ENCODE data around the gene C16orf86. TPM values are rescaled to one million over a fixed set of nuclear protein-coding genes. Genes with fewer than 3 reads are reported as not detected.
"Not testable (repeated sequence)": the region's sequence is repeated elsewhere in the genome, so short reads cannot be mapped to it uniquely, and the experiment has no call there.

The C16orf86 gene
- total and polyA plus RNA-seq, 5 donors from 2014 or later, result 3.2 to 6.8 (median 5.9) TPM

DNA sequence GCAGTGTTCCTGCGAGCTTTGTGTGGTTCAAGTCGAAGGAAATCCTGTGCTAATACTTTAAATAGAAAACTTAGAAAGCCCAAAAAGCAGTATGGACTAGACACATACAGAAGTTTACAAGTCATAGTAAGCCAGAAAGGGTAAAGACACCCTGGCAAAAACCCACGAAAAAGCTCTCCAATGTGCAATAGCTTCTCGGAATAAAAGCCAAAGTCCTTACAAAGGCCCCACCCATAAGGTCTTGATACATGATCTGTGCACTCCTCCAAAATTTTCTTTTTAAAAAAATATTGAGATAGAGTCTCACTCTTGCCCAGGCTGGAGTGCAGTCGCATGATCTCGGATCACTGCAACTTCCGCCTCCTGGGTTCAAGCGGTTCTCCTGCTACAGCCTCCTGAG lies 10.3 kb downstream of the C16orf86 start:
- Histone ChIP-seq H3K4me3 (ENCODE audit: low read depth, low read length) (no peak overlapping the region), H3K4me1 (ENCODE audit: control insufficient read depth, insufficient read depth, low read length, poor library complexity, severe bottlenecking) (no peaks in the 10 kb centered on the region), H3K36me3 (ENCODE audit: control insufficient read depth, insufficient read depth, low read length) (no peaks in the 10 kb centered on the region), H3K27me3 (ENCODE audit: control insufficient read depth, insufficient read depth, low read length) (no peaks in the 10 kb centered on the region), H3K27ac (ENCODE audit: insufficient read depth, low read length, poor library complexity, severe bottlenecking) (no peak overlapping the region), H3K9me3 (ENCODE audit: control insufficient read depth in 2 of 2, low read length in 2 of 2) (no peaks in the 10 kb centered on the region)
- DNase-seq (no peak), ATAC-seq (ENCODE audit: low read depth in 2 of 2) (no peak)
- Mint-ChIP-seq H3K4me1 (peaks cover 0 to 6% (median 3%) of the 10 kb centered on the region in 4 donors), H3K4me3 (no peak overlapping the region), H3K27me3 (no peaks in the 10 kb centered on the region), H3K9me3 (no peaks in the 10 kb centered on the region), H3K27ac (peak overlapping the region in 2 of 3 donors; percentile 32 to 76), H3K36me3 (no peaks in the 10 kb centered on the region)

DNA sequence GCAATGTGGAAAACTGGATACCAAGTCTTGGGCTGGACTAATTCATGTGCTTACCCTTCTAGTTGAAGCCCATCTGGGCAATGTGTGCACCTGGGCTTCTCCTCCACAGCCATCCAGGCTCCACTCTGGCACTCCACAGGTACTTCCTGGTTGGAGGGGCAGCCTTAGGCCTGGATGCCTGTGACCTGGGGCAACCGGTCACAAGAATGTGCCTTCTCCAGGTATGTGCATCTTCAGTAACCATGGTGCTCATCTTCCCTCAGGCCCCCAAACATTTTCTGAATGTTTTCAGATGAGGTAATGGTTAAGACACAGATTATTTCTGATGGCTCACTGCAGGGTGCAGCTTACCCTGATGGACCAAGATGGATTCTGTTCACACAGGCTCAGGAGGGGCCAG lies 11.1 kb downstream of the C16orf86 start:
- Mint-ChIP-seq H3K4me3 (no peak overlapping the region), H3K4me1 (peaks cover 1 to 8% (median 4%) of the 10 kb centered on the region in 4 donors), H3K9me3 (no peaks in the 10 kb centered on the region), H3K36me3 (no peaks in the 10 kb centered on the region), H3K27ac (no peak overlapping the region), H3K27me3 (no peaks in the 10 kb centered on the region)
- Histone ChIP-seq H3K4me3 (ENCODE audit: low read depth, low read length) (no peak overlapping the region), H3K36me3 (ENCODE audit: control insufficient read depth, insufficient read depth, low read length) (no peaks in the 10 kb centered on the region), H3K27me3 (ENCODE audit: control insufficient read depth, insufficient read depth, low read length) (no peaks in the 10 kb centered on the region), H3K9me3 (ENCODE audit: control insufficient read depth in 2 of 2, low read length in 2 of 2) (no peaks in the 10 kb centered on the region), H3K27ac (ENCODE audit: insufficient read depth, low read length, poor library complexity, severe bottlenecking) (no peak overlapping the region), H3K4me1 (ENCODE audit: control insufficient read depth, insufficient read depth, low read length, poor library complexity, severe bottlenecking) (no peaks in the 10 kb centered on the region)
- ATAC-seq (ENCODE audit: low read depth in 2 of 2) (no peak), DNase-seq (no peak)

DNA sequence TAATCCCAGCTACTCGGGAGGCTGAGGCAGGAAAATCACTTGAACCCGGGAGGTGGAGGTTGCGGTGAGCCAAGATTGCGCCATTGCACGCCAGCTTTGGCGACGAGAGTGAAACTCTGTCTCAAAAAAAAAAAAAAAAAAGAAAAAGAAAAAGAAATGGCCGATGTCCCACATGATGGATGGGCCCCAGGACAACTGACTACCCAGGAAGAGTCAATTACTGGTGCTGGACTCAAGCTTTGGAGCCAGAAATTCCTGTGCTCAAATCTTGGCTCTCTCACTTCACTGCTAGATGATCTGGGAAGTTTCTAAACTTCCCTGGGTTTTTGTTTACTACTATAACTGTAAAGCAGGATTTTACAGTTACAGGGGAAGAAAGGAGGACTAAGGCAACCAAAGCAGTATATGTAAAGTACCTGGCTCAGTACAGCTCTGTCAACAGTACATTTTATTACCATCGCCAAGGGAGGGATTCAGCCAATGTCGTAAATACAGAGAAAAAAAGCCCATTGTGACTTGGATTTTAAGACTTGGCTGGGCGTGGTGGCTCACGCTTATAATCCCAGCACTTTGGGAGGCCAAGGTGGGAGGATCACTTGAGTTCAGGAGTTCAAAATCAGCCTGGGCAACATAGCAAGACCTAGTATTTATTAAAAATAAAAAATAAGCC lies 11.9 kb downstream of the C16orf86 start:
- Histone ChIP-seq H3K36me3 (ENCODE audit: control insufficient read depth, insufficient read depth, low read length) (peaks cover under 1% of the 10 kb centered on the region), H3K9me3 (ENCODE audit: control insufficient read depth in 2 of 2, low read length in 2 of 2) (no peaks in the 10 kb centered on the region), H3K4me1 (ENCODE audit: control insufficient read depth, insufficient read depth, low read length, poor library complexity, severe bottlenecking) (no peaks in the 10 kb centered on the region), H3K4me3 (ENCODE audit: low read depth, low read length) (no peak overlapping the region), H3K27ac (ENCODE audit: insufficient read depth, low read length, poor library complexity, severe bottlenecking) (no peak overlapping the region), H3K27me3 (ENCODE audit: control insufficient read depth, insufficient read depth, low read length) (no peaks in the 10 kb centered on the region)
- H3K27ac Mint-ChIP-seq, result no peak overlapping the region
- H3K9me3 Mint-ChIP-seq, result no peaks in the 10 kb centered on the region
- no peak for DNase-seq
- no peak for ATAC-seq (ENCODE audit: low read depth in 2 of 2)
- no peak overlapping the region for H3K4me3 Mint-ChIP-seq
- H3K4me1 Mint-ChIP-seq, result peaks cover 0 to 9% (median 4%) of the 10 kb centered on the region in 4 donors
- no peaks in the 10 kb centered on the region for H3K36me3 Mint-ChIP-seq
- no peaks in the 10 kb centered on the region for H3K27me3 Mint-ChIP-seq

DNA sequence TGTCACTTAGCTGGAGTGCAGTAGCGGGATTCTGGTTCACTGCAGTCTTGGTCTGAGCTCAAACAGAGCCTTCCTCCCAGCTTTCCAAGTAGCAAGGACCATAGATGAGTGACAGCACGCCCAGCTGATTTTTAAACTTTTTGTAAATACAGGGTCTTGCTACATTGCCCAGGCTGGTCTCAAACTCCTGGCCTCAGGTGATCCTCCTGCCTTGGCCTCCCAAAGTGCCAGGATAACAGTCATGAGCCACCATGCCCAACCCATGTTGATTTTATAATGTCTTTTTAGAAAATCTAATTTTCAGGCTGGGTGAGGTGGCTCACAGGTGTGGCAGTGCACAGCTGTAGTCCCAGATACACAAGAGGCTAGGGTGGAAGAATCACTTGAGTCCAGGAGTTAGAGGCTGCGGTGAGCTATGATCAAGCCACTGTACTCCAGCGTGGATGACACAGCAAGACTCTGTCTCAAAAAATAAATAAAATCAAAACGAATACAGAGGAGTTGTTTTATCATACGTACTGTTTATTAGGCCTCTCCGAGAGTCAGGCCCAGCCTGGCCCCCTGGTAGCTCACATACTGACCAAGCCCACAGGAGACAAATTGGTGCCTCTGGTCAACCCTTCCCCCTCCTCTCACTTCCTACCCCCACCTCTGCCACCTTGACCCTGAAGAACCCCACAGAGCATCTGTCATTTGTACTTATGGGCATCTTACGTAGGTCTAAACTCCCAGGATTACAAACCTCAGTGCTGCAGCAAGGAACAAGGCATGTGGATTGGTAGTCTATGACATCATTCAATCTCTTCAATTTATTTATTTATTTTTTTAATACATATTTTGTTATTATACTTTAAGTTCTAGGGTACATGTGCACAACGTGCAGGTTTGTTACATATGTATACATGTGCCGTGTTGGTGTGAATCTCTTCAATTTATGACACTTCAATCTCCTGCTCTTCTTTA lies 13.6 kb downstream of the C16orf86 start:
- ATAC-seq (ENCODE audit: low read depth in 2 of 2) (no peak), DNase-seq (no peak)
- H3K36me3 ChIP-seq (ENCODE audit: control insufficient read depth, insufficient read depth, low read length), result peaks cover 8% of the 10 kb centered on the region
- peak overlapping the region in 1 of 3 donors; percentile 39 for H3K27ac Mint-ChIP-seq
- H3K4me3 ChIP-seq (ENCODE audit: low read depth, low read length), result no peak overlapping the region
- no peaks in the 10 kb centered on the region for H3K9me3 ChIP-seq (ENCODE audit: control insufficient read depth in 2 of 2, low read length in 2 of 2)
- no peak overlapping the region for H3K4me3 Mint-ChIP-seq
- peaks cover 4% of the 10 kb centered on the region for H3K36me3 Mint-ChIP-seq
- H3K4me1 Mint-ChIP-seq, result peaks cover 0 to 12% (median 8%) of the 10 kb centered on the region in 4 donors
- no peaks in the 10 kb centered on the region for H3K9me3 Mint-ChIP-seq
- no peak overlapping the region for H3K27ac ChIP-seq (ENCODE audit: insufficient read depth, low read length, poor library complexity, severe bottlenecking)
- no peaks in the 10 kb centered on the region for H3K4me1 ChIP-seq (ENCODE audit: control insufficient read depth, insufficient read depth, low read length, poor library complexity, severe bottlenecking)
- H3K27me3 Mint-ChIP-seq, result no peaks in the 10 kb centered on the region
- H3K27me3 ChIP-seq (ENCODE audit: control insufficient read depth, insufficient read depth, low read length), result no peaks in the 10 kb centered on the region

DNA sequence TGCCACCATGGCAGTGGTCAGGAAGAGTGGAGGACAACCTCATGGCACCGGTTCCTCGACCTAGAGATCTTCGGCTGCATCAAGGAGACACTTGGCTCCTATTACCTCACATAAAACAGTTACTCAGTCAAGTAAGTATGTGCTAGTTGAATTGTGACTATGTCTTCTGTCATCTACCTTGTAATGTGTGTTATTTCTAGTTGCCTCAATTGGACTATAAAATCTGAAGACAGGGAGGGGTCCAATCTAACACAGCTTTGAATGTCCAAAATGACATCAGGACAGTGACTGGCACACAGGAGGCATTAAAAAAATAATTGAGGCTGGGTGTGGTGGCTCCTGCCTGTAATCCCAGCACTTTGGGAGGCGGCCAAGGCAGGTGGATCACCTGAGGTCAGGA lies 17.2 kb downstream of the C16orf86 start:
- H3K4me3 Mint-ChIP-seq, result peak overlapping the region in 2 of 4 donors; percentile 27 to 34
- Histone ChIP-seq H3K4me3 (ENCODE audit: low read depth, low read length) (no peak overlapping the region), H3K36me3 (ENCODE audit: control insufficient read depth, insufficient read depth, low read length) (peaks cover 8% of the 10 kb centered on the region), H3K27ac (ENCODE audit: insufficient read depth, low read length, poor library complexity, severe bottlenecking) (no peak overlapping the region), H3K9me3 (ENCODE audit: control insufficient read depth in 2 of 2, low read length in 2 of 2) (no peaks in the 10 kb centered on the region), H3K27me3 (ENCODE audit: control insufficient read depth, insufficient read depth, low read length) (no peaks in the 10 kb centered on the region), H3K4me1 (ENCODE audit: control insufficient read depth, insufficient read depth, low read length, poor library complexity, severe bottlenecking) (no peaks in the 10 kb centered on the region)
- no peaks in the 10 kb centered on the region for H3K9me3 Mint-ChIP-seq
- ATAC-seq (ENCODE audit: low read depth in 2 of 2), result no peak
- peaks cover 10% of the 10 kb centered on the region for H3K36me3 Mint-ChIP-seq
- peak overlapping the region; percentile 1 to 91 (median 65) for H3K27ac Mint-ChIP-seq
- H3K4me1 Mint-ChIP-seq, result peaks cover 0 to 25% (median 19%) of the 10 kb centered on the region in 4 donors
- H3K27me3 Mint-ChIP-seq, result no peaks in the 10 kb centered on the region
- no peak for DNase-seq

DNA sequence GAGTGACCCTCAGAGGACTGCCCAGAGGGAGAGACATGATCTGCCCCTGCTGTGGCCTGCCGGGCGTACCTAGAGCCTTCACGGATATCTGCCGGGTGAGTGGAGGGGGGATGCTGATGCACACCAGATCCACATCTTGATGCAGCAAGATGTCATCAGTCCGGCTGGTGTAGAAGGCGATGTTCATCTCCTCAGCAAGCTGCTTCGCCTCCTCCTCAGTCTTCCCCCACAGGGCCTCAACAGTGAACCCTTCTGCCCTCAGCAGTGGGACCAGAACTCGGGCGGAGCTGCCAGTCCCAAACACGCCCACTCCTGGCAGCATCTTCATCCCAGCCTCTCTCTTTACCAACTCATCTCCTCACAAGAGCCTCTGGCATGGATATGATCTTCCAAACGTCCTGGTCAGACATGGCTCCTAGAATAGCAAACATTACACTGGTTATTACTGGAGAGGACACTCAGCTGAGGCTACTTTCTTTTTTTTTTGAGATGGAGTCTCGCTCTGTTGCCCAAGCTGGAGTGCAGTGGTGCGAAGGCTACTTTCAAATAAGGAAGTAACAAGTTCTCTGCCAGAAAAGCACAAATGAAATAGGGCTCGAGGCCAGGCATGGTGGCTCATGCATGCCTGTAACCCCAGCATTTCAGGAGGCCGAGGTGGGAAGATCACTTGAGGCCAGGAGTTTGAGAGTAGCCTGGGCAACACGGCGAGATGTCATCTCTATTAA lies 18.9 kb downstream of the C16orf86 start:
- Mint-ChIP-seq H3K27ac (peak overlapping the region; percentile 49 to 89 (median 85)), H3K4me1 (peaks cover 0 to 25% (median 19%) of the 10 kb centered on the region in 4 donors), H3K9me3 (no peaks in the 10 kb centered on the region), H3K27me3 (no peaks in the 10 kb centered on the region), H3K36me3 (peaks cover 12% of the 10 kb centered on the region), H3K4me3 (no peak overlapping the region)
- no peaks in the 10 kb centered on the region for H3K4me1 ChIP-seq (ENCODE audit: control insufficient read depth, insufficient read depth, low read length, poor library complexity, severe bottlenecking)
- peaks cover 8% of the 10 kb centered on the region for H3K36me3 ChIP-seq (ENCODE audit: control insufficient read depth, insufficient read depth, low read length)
- no peak overlapping the region for H3K4me3 ChIP-seq (ENCODE audit: low read depth, low read length)
- ATAC-seq (ENCODE audit: low read depth in 2 of 2), result no peak
- H3K27ac ChIP-seq (ENCODE audit: insufficient read depth, low read length, poor library complexity, severe bottlenecking), result peak overlapping the region; percentile 15
- H3K27me3 ChIP-seq (ENCODE audit: control insufficient read depth, insufficient read depth, low read length), result no peaks in the 10 kb centered on the region
- no peaks in the 10 kb centered on the region for H3K9me3 ChIP-seq (ENCODE audit: control insufficient read depth in 2 of 2, low read length in 2 of 2)
- DNase-seq, result no peak

DNA sequence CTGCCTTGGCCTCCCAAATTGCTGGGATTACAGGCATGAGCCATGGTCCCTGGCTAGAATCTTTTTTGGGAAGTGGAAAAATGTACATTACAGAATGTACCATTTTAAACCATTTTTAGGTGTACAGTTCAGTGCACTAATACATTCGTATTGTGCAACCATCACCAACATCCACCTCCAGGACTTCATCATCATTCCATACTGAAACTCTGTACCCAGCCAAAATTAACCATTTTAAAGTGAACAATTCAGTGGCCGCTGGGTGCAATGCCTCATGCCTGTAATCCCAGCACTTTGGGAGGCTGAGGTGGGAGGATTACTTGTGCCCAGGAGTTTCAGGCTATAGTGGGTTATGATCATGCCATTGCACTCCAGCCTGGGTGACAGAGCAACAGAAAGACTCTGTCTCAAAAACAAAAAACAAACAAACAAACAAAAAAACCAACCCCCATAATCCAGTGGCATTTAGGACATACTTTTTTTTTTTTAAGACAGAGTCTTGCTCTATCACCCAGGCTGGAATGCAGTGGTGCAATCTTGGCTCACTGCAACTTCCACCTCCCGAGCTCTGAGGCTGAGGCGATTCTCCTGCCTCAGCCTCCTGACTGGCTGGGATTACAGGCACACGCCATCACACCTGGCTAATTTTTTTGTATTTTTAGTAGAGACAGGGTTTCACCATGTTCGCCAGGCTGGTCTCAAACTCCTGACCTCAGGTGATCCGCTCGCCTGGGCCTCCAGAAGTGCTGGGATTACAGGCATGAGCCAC lies 27.1 kb downstream of the C16orf86 start:
- not testable (repeated sequence) for H3K27ac Mint-ChIP-seq; DNase-seq; H3K4me3 ChIP-seq (ENCODE audit: low read depth, low read length); H3K4me1 Mint-ChIP-seq; H3K27me3 ChIP-seq (ENCODE audit: control insufficient read depth, insufficient read depth, low read length); H3K27ac ChIP-seq (ENCODE audit: insufficient read depth, low read length, poor library complexity, severe bottlenecking); H3K36me3 ChIP-seq (ENCODE audit: control insufficient read depth, insufficient read depth, low read length); H3K9me3 Mint-ChIP-seq; ATAC-seq (ENCODE audit: low read depth in 2 of 2); H3K4me3 Mint-ChIP-seq; H3K27me3 Mint-ChIP-seq; H3K4me1 ChIP-seq (ENCODE audit: control insufficient read depth, insufficient read depth, low read length, poor library complexity, severe bottlenecking); H3K9me3 ChIP-seq (ENCODE audit: control insufficient read depth in 2 of 2, low read length in 2 of 2)
- peaks cover 15% of the 10 kb centered on the region for H3K36me3 Mint-ChIP-seq

Measured in CD4-positive, CD25-positive, alpha-beta regulatory T cell (primary cell).